ENCODE results near the gene ACBD6.

Gene ACBD6

DNA sequence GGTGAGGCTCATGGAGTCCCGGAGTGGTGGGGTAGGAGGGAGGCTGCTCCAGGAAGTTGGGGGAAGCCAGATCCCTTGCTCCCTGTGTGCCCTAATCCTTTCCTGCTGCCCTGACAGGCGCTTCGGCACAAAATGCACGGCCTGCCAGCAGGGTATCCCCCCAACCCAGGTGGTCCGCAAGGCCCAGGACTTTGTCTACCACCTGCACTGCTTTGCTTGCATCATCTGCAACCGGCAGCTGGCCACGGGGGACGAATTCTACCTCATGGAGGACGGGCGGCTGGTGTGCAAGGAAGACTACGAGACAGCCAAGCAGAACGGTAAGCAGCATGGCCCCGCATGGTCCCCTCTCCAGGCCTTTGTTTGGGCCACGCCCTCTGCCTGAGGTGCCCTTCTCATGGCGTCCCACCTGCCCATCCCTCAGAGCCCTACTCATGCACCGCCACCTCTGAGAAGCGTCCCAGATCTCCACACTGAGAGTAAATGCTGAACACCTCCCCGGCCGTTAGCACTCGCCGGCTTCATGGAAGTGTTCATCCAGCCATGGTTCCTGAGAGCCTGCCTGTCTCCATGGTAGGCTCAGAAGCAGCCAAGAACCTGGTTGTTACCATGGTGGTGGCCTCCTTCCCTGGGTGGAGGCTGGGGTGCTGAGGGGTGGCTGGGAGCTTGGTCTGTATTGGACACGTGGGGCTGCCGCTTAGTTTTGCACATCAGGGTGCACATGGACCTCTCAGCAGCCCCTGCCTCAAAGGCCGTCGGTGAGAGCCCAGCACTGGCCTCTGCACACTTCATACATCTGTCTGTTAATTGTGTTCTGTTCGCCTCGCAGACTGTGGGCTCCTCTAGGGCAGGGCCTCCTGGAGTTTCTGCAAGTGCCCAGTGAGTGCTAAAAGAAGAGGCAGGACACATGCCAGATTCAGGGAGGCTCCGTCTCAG is 235.8 kb downstream of the ACBD6 start:
- no peak for DNase-seq

GRCh38 chr1:180265871-180266270 is 236.5 kb downstream of the ACBD6 start:
- no peak for DNase-seq

DNA sequence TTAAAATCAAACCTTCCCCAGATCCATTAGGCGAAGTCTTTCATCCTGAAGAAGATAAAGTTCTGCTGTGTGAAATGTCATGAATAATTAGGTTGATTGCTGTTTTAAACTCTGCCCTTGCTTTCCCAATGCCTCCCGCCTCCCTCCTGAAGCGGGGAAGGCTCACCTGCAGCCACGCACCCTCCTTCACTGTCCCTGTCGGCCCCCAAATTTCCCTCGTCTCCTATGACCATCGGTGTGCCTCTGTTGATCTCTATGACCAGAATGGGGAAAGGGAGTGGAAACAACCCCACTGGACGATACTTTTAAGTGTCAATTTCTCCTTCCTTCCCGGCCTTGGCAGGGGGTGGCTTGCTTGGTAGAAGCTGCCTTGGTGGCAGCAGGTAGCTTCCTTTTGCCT is 237.2 kb downstream of the ACBD6 start:
- DNase-seq = no peak

- no peak for DNase-seq
Measured at GRCh38 chr1:180264595-180264994, 237.8 kb downstream of the ACBD6 start.

GRCh38 chr1:180262628-180263488 is 239.5 kb downstream of the ACBD6 start:
- no peak for DNase-seq

DNA sequence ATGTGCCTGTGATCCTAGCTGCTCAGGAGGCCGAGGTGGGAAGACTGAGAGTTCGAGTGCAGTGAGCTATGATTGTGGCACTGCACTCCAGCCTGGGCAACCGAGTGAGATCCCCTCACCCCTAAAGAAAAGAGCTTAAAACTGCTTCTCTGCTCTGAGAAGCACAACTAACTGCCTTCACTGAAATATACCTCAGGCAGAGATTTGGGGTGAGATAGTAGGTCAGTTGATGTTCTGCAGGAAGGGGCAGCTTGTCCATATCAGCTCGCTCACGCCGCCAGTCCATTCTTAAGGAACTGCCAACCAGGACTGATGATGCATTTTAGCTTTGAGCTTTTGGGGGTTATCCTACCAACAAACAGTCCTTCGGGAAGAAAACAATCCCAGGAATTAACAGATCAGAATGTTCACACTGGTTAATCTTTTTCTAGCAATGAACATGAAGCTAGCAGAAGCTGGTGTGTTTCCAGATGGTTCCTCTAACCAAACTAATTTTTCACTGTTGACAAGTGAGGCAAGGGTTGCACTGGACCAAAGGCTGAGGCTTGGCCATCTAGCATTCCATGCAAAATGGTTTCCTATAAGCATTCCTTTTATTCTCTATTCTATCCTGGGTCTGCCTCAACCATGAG is 240.7 kb downstream of the ACBD6 start:
- DNase-seq = no peak

GRCh38 chr1:180261030-180261429 is 241.3 kb downstream of the ACBD6 start:
- no peak for DNase-seq

DNA sequence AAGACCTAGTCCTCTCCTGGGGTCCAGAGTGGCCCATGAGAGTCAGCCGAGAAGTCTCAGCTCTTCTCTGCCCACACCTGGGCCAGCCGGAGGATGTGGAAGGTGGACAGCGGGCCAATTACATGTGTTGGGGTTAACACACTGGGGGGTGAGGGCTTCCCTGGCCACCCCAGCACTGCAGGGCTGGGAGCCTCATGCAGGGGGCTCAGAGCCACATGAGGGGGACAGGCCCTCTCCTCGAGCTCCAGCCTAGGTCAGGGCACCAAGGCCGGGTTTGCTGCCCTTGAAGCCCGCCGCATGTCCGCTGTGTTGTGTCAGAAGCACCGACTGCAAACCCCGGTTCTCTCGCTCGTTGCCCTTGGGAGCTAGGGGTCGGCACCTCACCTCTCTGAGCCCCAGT is 241.8 kb downstream of the ACBD6 start:
- DNase-seq = no peak

DNA sequence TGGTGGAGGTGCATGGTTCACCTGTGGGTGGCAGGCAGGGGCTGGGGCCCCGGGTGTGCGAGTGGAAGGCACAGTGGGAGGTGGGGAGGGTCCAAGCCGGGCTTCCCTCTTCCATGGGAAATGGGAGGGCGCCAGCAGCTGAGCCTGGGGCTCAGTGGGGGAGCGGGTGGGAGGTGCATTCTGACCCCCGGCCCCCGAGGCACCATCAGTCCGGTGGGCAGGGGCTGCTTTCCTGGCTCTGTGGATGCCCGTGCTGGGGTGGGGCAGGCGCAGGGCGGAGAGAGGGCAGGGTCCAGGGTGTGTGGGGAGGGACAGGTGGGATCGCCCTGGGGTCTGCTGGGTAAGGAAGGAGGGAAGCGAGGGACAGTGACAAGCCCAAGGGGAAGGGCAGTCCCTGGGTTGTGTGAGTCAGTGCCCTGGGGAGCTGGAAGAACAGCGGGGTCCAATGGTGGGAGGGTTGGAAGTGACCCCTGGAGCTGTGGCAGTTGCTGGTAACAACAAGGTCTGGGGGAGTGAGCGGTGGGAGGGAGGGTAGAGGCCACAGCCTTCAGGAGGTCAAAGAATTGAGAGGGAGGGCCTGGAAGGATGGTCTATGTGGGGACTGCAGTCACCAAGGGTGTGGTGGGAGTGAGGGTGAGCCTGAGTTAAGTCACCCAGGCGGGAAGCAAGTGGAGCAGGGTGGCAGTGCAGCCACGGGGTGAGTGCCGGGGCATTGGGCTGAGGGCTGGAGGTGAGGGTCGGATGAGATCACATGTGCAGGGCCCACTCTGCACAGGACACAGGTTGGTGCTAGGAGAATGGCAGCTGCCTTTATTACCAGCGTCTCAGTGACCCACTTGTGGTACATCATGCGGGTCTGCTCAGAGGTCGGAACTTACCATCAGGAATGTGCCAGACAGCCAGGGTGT is 242.7 kb downstream of the ACBD6 start:
- DNase-seq = no peak

DNA sequence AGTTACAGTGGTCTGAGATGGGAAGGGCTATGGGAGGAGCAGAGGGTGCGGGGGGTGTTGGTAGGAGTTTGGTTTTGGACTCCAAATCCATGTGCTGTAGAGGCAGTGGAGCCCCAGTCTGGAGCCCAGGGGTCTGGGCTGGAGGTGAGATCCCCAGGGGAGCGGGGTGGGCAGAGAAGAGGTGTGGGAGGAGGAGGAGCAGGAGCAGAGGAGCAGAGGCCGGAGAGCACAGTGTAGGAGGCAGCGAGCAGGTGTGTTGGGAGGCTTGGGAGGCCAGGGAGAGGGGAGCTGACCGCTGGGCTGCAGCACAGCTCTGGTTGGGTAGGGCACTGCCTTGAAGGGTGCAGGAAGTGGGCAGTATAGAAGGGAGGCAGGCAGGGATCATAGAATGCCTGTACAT is 243.4 kb downstream of the ACBD6 start:
- no peak for DNase-seq

DNA sequence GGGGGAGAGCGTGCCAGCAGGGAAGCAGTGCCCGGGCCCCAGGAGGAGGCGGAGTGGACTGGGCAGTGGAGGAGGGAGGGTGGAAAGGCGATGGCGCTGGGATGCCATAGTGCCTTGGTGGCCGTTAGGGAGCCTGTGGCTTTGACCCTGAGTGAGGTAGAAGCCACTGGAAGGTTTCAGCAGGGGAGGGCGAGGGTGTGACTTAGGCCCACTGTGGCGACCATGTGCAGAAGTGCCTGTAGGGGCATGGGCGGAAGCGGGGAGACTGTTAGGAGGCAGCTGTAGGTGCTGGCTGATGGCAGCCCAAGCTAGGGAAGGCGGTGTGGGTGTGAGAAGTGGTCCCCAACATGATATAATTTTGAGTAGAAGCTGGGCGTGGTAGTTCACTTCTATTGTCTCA is 244.1 kb downstream of the ACBD6 start:
- no peak for DNase-seq

DNA sequence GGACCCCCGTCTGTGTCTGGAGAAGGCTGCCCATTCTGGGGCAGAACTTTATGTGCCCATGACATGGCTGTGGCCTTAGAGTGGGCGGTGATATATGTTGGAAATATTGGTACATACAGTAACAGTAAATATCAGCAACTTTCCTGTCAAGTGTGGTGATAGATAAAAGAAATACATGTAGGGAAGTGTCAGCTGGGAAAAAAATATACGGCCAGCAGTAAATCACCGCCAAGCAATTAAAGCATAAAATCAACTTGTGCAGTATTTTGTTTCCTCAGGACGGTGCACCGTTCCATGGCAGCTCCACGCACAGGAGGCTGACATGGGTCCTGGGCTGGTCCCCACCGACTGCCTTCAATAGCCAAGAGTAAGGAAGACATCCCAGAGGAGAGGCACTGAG is 244.9 kb downstream of the ACBD6 start:
- DNase-seq = no peak

DNA sequence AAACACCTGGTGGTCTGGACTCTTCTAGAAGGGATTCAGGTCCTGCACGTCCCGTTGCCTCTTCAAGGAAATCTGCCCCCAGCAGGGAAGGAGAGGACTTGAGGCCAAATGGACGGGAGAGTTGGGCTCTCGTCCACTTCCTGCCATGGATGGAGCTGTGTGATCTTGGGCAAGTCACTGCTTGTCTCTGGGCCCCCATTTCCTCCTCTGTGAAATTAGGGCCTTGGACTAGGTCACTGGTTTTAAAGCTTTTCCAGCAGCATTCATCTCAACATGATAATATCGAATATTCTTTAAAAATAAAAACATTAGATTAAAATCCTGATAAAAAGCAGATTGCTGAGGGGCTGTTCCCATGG is 245.4 kb downstream of the ACBD6 start:
- no peak for DNase-seq

DNA sequence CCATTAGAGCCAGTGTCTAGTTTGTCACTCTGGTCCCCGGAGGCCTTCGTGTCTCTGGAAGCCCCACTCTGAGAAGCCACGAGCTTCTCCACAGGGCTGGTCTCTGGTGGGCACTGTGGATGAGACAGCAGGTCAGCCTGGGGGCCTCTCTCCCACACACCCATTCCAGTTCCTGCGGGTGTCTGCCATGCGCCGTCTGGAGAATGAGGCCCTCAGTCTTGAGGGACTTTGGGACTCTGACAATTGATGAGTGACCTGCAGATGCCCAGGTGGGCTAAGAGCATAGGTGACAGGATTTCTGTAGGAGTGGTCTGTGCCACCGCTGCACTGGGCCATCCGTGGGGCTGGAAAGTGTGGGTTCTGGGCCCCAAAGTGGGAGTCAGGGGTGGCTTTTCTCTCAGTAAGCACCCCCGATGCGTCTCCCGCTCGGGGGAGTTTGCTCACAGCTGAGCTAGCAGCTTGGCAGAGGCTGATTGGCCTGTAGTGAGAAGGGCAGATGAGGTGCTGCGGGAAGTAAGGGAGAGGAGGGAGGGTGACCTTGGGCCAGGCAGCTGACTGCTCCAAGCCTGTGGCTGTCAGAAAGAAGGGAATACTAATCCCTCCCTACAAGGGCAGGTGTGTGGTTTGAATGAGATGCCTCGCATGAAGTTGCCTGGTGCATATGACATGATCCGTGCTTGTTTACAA is 245.9 kb downstream of the ACBD6 start:
- DNase-seq = no peak

DNA sequence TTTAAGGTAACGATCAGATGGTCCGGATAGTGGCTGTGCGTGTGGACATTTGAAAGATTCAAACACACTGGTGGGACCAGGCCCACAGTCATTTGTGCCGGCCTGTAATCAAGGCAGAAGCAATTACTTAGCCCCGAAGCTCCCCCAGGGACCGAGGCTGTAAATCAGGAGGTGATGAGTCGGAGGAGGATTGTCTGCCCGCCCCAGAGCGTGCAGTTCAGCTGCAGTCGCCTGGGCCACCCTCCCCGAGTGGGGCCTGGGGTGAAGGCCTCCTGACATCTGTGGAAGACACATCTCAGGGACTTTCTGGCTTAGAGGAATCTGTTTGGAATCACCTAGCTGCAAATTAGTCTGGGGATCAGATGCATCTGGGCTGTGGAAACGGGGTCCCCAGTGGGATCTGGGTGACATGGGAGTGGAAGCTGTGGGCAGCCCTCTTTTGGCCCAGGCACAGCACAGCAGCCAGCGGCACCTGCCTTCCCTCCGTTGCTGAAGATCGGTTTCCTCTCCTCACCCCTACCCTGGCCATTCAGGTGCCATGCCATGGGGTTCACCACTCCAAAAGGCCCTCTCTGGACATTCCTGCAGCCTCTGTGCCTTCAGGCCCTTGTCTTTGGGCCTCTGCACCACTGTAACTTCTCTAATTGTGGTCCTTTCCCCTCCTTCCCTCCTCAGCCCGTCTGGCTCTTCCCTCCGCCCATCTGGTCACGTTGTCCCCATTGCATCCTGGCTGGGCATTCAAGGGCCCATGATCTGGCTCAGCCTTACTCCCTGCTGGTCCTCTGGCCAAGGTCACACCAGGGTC is 246.6 kb downstream of the ACBD6 start:
- DNase-seq = no peak

DNA sequence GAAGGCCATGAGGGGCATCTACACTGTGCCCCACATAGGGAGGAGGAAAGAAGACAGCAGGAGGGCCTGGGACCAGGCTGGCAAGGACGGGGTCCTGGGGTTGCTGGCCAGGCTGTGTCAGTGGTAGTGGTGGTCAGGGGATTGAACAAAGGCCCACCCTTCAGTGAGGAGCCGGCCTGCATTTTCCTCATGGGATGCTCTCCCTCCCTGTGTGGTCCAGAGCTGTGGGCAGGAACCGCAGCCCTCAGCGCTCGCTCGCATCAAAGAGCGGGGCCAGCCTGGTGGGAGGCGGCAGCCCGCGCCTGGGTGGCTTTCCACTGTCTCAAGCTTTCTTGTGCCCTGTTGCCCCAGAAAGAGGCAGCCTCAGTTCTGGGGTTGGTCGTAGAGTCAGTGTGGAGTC is 247.5 kb downstream of the ACBD6 start:
- DNase-seq = no peak

DNA sequence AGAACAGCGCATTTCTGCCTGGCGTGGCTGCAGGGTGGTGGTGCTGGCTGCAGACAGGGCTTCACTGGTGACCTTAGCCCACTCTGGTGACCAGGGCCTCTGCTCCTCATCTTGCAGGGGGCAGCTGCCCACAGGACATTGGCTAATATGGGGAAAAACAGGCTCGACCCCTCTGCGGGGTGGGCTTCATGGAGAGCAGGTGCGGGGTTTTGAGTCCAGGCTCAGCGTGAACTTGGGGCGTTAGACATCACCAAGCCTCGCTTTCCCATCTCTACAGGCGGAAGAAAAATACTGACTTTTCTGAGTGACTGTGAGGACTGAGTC is 247.9 kb downstream of the ACBD6 start:
- no peak for DNase-seq

GRCh38 chr1:180253585-180254495 is 248.5 kb downstream of the ACBD6 start:
- DNase-seq = no peak

DNA sequence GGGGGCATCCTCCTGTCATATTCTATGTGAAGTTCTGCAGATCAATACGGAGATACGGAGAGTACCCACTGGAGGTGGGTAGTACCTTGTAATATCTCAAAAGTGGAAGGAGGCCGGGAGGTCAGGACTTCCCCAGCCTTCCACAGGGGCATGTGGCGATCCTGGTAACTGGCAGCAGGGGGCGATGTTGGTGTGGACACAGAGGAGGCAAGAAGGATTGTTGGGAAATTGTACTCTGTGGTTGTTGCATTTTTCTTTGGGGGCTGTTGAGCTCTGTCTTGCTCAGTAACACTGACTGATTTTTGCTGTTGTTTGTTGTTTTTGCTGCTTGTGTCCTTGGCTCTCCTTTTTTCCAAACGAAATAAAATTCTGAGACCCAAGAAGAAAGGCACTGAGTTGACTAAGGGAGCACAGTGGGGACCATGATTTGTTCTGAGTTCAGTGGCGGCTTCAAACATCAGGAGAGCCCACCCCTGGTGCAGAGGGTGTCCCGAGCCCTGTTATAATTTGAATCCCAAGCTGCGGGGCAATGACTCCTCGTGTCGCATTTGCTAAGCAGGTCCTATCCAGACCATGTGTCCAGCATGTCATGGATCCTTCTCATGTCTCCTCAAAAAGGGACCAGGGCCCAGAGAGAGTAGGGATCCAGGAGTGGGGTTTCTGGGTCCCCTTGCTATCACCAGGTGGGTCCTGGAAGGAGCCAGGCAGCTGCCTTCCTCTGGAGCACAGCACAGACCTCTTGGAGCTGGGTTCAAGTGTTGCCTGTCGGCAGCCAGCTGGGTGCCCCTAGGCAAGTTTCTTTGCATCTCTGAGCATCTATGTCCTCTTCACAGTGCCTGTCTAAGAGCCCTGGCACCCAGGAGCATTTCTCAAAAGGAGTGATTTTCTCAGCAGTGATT is 249.5 kb downstream of the ACBD6 start:
- DNase-seq = peak; percentile 32

Measured in NCI-H2171 treated with DMSO at 0.1 percent for 48 hours (cell line).